IPS-15b (cell line): ENCODE data around the gene GPR68.

Source experiments
- H3K27me3 ChIP-seq: one replicate; pipeline ENCODE4 v1.6.1; 2013; ENCODE audit warnings: low read length; ENCODE audit not compliant: control insufficient read depth, insufficient read depth
- H3K36me3 ChIP-seq: one replicate; pipeline ENCODE4 v1.6.1; 2013; ENCODE audit warnings: low read length; ENCODE audit not compliant: control insufficient read depth, insufficient read depth
- H3K4me1 ChIP-seq: one replicate; pipeline ENCODE4 v1.6.1; 2013; ENCODE audit warnings: mild to moderate bottlenecking, low read length; ENCODE audit not compliant: control insufficient read depth, insufficient read depth
- H3K4me3 ChIP-seq: one replicate; pipeline ENCODE4 v1.5.1; 2013; ENCODE audit warnings: low read depth, low read length
- H3K9ac ChIP-seq: one replicate; pipeline ENCODE4 v1.6.1; 2013; ENCODE audit warnings: low read depth, mild to moderate bottlenecking, low read length
- H3K9me3 ChIP-seq: one replicate; pipeline ENCODE4 v1.6.1; 2013; ENCODE audit warnings: mild to moderate bottlenecking, low read length; ENCODE audit not compliant: control insufficient read depth, insufficient read depth

GPR68 gene

GRCh38 chr14:91244501-91244901, at the start of gene GPR68:
TSS of gene GPR68 (minus strand) at chr14:91244704. CDS start at chr14:91235050, 9,654 bp downstream.
- Histone ChIP-seq H3K9ac (no peak within 1 kb of the TSS), H3K27me3 (no peaks in the 10 kb centered on the region), H3K4me1 (peaks cover 2% of the 10 kb centered on the region), H3K9me3 (no peaks in the 10 kb centered on the region), H3K4me3 (no peak within 1 kb of the TSS), H3K36me3 (no peaks in the 10 kb centered on the region)

GRCh38 chr14:91294153-91294552, 49.6 kb upstream of the GPR68 start:
- Histone ChIP-seq H3K9ac (no peak overlapping the region), H3K36me3 (peaks cover 45% of the 10 kb centered on the region), H3K4me3 (no peak overlapping the region), H3K9me3 (no peaks in the 10 kb centered on the region), H3K4me1 (no peaks in the 10 kb centered on the region), H3K27me3 (no peaks in the 10 kb centered on the region)

- H3K4me1 ChIP-seq, result no peaks in the 10 kb centered on the region
- no peak overlapping the region for H3K9ac ChIP-seq
- H3K9me3 ChIP-seq, result no peaks in the 10 kb centered on the region
- peaks cover 52% of the 10 kb centered on the region for H3K36me3 ChIP-seq
- H3K27me3 ChIP-seq, result no peaks in the 10 kb centered on the region
- H3K4me3 ChIP-seq, result no peak overlapping the region
These were observed 48.8 kb upstream of the GPR68 start for GRCh38 chr14:91293281-91293680.

GRCh38 chr14:91292491-91292890, 48.0 kb upstream of the GPR68 start:
- H3K4me3 ChIP-seq, result no peak overlapping the region
- no peaks in the 10 kb centered on the region for H3K27me3 ChIP-seq
- no peaks in the 10 kb centered on the region for H3K4me1 ChIP-seq
- H3K9ac ChIP-seq, result no peak overlapping the region
- H3K36me3 ChIP-seq, result peaks cover 54% of the 10 kb centered on the region
- no peaks in the 10 kb centered on the region for H3K9me3 ChIP-seq

GRCh38 chr14:91291786-91292405, 47.4 kb upstream of the GPR68 start:
- Histone ChIP-seq H3K9me3 (no peaks in the 10 kb centered on the region), H3K36me3 (peaks cover 49% of the 10 kb centered on the region), H3K27me3 (no peaks in the 10 kb centered on the region)

GRCh38 chr14:91290986-91291385, 46.5 kb upstream of the GPR68 start:
- H3K4me1 ChIP-seq, result no peaks in the 10 kb centered on the region
- H3K36me3 ChIP-seq, result peaks cover 39% of the 10 kb centered on the region
- no peak overlapping the region for H3K4me3 ChIP-seq
- no peak overlapping the region for H3K9ac ChIP-seq
- H3K27me3 ChIP-seq, result no peaks in the 10 kb centered on the region
- no peaks in the 10 kb centered on the region for H3K9me3 ChIP-seq

More at GRCh38 chr14:91291786-91292405, 47.4 kb upstream of the GPR68 start:
- Histone ChIP-seq H3K9ac (no peak overlapping the region), H3K4me1 (no peaks in the 10 kb centered on the region), H3K4me3 (no peak overlapping the region)

GRCh38 chr14:91289464-91289863, 45.0 kb upstream of the GPR68 start:
- Histone ChIP-seq H3K9me3 (no peaks in the 10 kb centered on the region), H3K36me3 (peaks cover 38% of the 10 kb centered on the region), H3K9ac (no peak overlapping the region), H3K4me3 (no peak overlapping the region), H3K4me1 (no peaks in the 10 kb centered on the region), H3K27me3 (no peaks in the 10 kb centered on the region)

- H3K9me3 ChIP-seq, result no peaks in the 10 kb centered on the region
These were observed 44.4 kb upstream of the GPR68 start for GRCh38 chr14:91288876-91289275.

GRCh38 chr14:91286530-91286937, 42.0 kb upstream of the GPR68 start:
- Histone ChIP-seq H3K36me3 (peaks cover 30% of the 10 kb centered on the region), H3K9ac (no peak overlapping the region)

More at GRCh38 chr14:91288876-91289275, 44.4 kb upstream of the GPR68 start:
- Histone ChIP-seq H3K9ac (no peak overlapping the region), H3K36me3 (peaks cover 33% of the 10 kb centered on the region), H3K4me1 (no peaks in the 10 kb centered on the region), H3K27me3 (no peaks in the 10 kb centered on the region), H3K4me3 (no peak overlapping the region)

GRCh38 chr14:91284791-91285548, 40.5 kb upstream of the GPR68 start:
- Histone ChIP-seq H3K4me3 (no peak overlapping the region), H3K4me1 (no peaks in the 10 kb centered on the region), H3K9ac (no peak overlapping the region), H3K36me3 (peaks cover 25% of the 10 kb centered on the region), H3K9me3 (no peaks in the 10 kb centered on the region), H3K27me3 (no peaks in the 10 kb centered on the region)

More at GRCh38 chr14:91286530-91286937, 42.0 kb upstream of the GPR68 start:
- H3K4me1 ChIP-seq, result no peaks in the 10 kb centered on the region
- H3K9me3 ChIP-seq, result no peaks in the 10 kb centered on the region
- no peaks in the 10 kb centered on the region for H3K27me3 ChIP-seq
- no peak overlapping the region for H3K4me3 ChIP-seq

- no peaks in the 10 kb centered on the region for H3K27me3 ChIP-seq
- no peak overlapping the region for H3K9ac ChIP-seq
- H3K36me3 ChIP-seq, result peaks cover 23% of the 10 kb centered on the region
- H3K4me3 ChIP-seq, result no peak overlapping the region
- H3K9me3 ChIP-seq, result no peaks in the 10 kb centered on the region
- no peaks in the 10 kb centered on the region for H3K4me1 ChIP-seq
These were observed 39.8 kb upstream of the GPR68 start for GRCh38 chr14:91284146-91284790.
